HG02588 (cell line): Measurements from ENCODE around the gene ARID5B.

ENCODE experiments used
- ATAC-seq: cut with Tn5 transposase; IDR thresholded peaks from one replicate; pipeline ENCODE4 v1.9.1; 2021; ENCODE audit warnings: mild to moderate bottlenecking, moderate library complexity; ENCODE audit not compliant: unreplicated experiment

ARID5B gene

GRCh38 chr10:62063795-62064472 is 162.4 kb downstream of the ARID5B start:
- no peak for ATAC-seq

- no peak for ATAC-seq
Measured at GRCh38 chr10:62067560-62067959, 166.1 kb downstream of the ARID5B start.

- no peak for ATAC-seq
Measured at GRCh38 chr10:62068464-62068863, 167.0 kb downstream of the ARID5B start.

GRCh38 chr10:62069452-62070178 is 168.1 kb downstream of the ARID5B start:
- ATAC-seq: no peak

GRCh38 chr10:62071846-62072281 is 170.4 kb downstream of the ARID5B start:
- no peak for ATAC-seq

- no peak for ATAC-seq
Measured at GRCh38 chr10:62072901-62073300, 171.4 kb downstream of the ARID5B start.

GRCh38 chr10:62073429-62073828 is 171.9 kb downstream of the ARID5B start:
- no peak for ATAC-seq

GRCh38 chr10:62075414-62075813 is 173.9 kb downstream of the ARID5B start:
- ATAC-seq: no peak

- no peak for ATAC-seq
Measured at GRCh38 chr10:62075912-62076311, 174.4 kb downstream of the ARID5B start.

- ATAC-seq: no peak
Measured at GRCh38 chr10:62076891-62077290, 175.4 kb downstream of the ARID5B start.

- ATAC-seq: no peak
Measured at GRCh38 chr10:62077330-62078015, 176.0 kb downstream of the ARID5B start.

- ATAC-seq: peak; percentile 69
Measured at GRCh38 chr10:62079885-62080559, 178.5 kb downstream of the ARID5B start.

GRCh38 chr10:62080905-62081304 is 179.4 kb downstream of the ARID5B start:
- ATAC-seq: no peak

- ATAC-seq: no peak
Measured at GRCh38 chr10:62081341-62082270, 180.1 kb downstream of the ARID5B start.

- ATAC-seq: no peak
Measured at GRCh38 chr10:62082271-62082656, 180.8 kb downstream of the ARID5B start.

- peak; percentile 31 for ATAC-seq
Measured at GRCh38 chr10:62082729-62083411, 181.4 kb downstream of the ARID5B start.

GRCh38 chr10:62083412-62084267 is 182.1 kb downstream of the ARID5B start:
- no peak for ATAC-seq

GRCh38 chr10:62084451-62084850 is 183.0 kb downstream of the ARID5B start:
- ATAC-seq: no peak

GRCh38 chr10:62085404-62085803 is 183.9 kb downstream of the ARID5B start:
- no peak for ATAC-seq
